ENCODE measurements around the gene EIF2B2. TPM values are rescaled to one million over a fixed set of nuclear protein-coding genes. Genes with fewer than 3 reads are reported as not detected.
"Not testable (repeated sequence)": the region's sequence is repeated elsewhere in the genome, so short reads cannot be mapped to it uniquely, and the experiment has no call there.

Gene EIF2B2
- total and polyA plus RNA-seq, 2 experiments from 2014 or later = 40.6 to 50.2 TPM

- H3K4me1 ChIP-seq (ENCODE audit: insufficient read depth) = no peaks in the 10 kb centered on the region
- WGBS, 2 experiments (ENCODE audit: low coverage in 1 of 2, low lambda C conversion rate in 2 of 2, missing lambda C conversion rate in 2 of 2) = 92 to 96% methylated on average over 4 of the region's 4 CpGs
- H3K9me3 ChIP-seq (ENCODE audit: low read depth) = no peaks in the 10 kb centered on the region
- H3K27ac ChIP-seq = no peak overlapping the region
- H3K36me3 ChIP-seq (ENCODE audit: low read depth) = no peaks in the 10 kb centered on the region
- H4K20me1 ChIP-seq (ENCODE audit: insufficient read depth) = no peaks in the 10 kb centered on the region
- H3K79me2 ChIP-seq (ENCODE audit: insufficient read depth) = no peaks in the 10 kb centered on the region
- no peak overlapping the region for H3K9ac ChIP-seq
- 0 out of 2 replicates have a peak, but pooled peaks cover 4% of the 10 kb centered on the region for H3F3A ChIP-seq (ENCODE audit: insufficient read depth)
- no peaks in the 10 kb centered on the region for H3K27me3 ChIP-seq (replicated peaks; ENCODE audit: insufficient read depth)
- DNase-seq = peak; percentile 68
- in situ Hi-C loops (cut with MboI) = no loop called here
- no peaks in the 10 kb centered on the region for H3K9me2 ChIP-seq (ENCODE audit: insufficient read depth)
- no peak overlapping the region for H2AFZ ChIP-seq
- TF ChIP-seq EZH2phosphoT487 (IDR thresholded peaks at IDR 0.05; ENCODE audit: insufficient read depth, low read depth) = no peak
- no peak for TF ChIP-seq EZH2 (IDR thresholded peaks at IDR 0.05; ENCODE audit: insufficient read depth, poor library complexity, severe bottlenecking)
- no peak overlapping the region for H3K4me2 ChIP-seq (ENCODE audit: unreplicated experiment)
- no peak overlapping the region for H3K4me3 ChIP-seq
Measured at GRCh38 chr14:74988131-74988530, 14.6 kb upstream of the EIF2B2 start.

- Histone ChIP-seq H3K9me3 (ENCODE audit: low read depth) (no peaks in the 10 kb centered on the region), H3K9me2 (ENCODE audit: insufficient read depth) (no peaks in the 10 kb centered on the region), H3K79me2 (ENCODE audit: insufficient read depth) (no peaks in the 10 kb centered on the region), H3K4me2 (ENCODE audit: unreplicated experiment) (no peak overlapping the region), H3K4me1 (ENCODE audit: insufficient read depth) (no peaks in the 10 kb centered on the region), H3K27me3 (replicated peaks; ENCODE audit: insufficient read depth) (no peaks in the 10 kb centered on the region), H3K27ac (no peak overlapping the region), H3K36me3 (ENCODE audit: low read depth) (no peaks in the 10 kb centered on the region), H3F3A (ENCODE audit: insufficient read depth) (0 out of 2 replicates have a peak, but pooled peaks cover 4% of the 10 kb centered on the region), H3K9ac (no peak overlapping the region), H2AFZ (no peak overlapping the region), H3K4me3 (no peak overlapping the region), H4K20me1 (ENCODE audit: insufficient read depth) (no peaks in the 10 kb centered on the region)
- no peak for DNase-seq
- TF ChIP-seq EZH2 (IDR thresholded peaks at IDR 0.05; ENCODE audit: insufficient read depth, poor library complexity, severe bottlenecking) (no peak), EZH2phosphoT487 (IDR thresholded peaks at IDR 0.05; ENCODE audit: insufficient read depth, low read depth) (no peak)
- WGBS, 2 experiments (ENCODE audit: low coverage in 1 of 2, low lambda C conversion rate in 2 of 2, missing lambda C conversion rate in 2 of 2) = 85 to 97% methylated on average over 1 of the region's 1 CpG
- in situ Hi-C loops (cut with MboI) = no loop called here
Measured at GRCh38 chr14:74988993-74989392, 13.7 kb upstream of the EIF2B2 start.

GRCh38 chr14:74994182-74994581 is 8.5 kb upstream of the EIF2B2 start:
- H3K27me3 ChIP-seq (replicated peaks; ENCODE audit: insufficient read depth); H3K4me1 ChIP-seq (ENCODE audit: insufficient read depth); H3K9ac ChIP-seq; H3K9me2 ChIP-seq (ENCODE audit: insufficient read depth); H2AFZ ChIP-seq; H3K9me3 ChIP-seq (ENCODE audit: low read depth); H3F3A ChIP-seq (ENCODE audit: insufficient read depth); DNase-seq; H3K27ac ChIP-seq; in situ Hi-C loops (cut with MboI); H3K79me2 ChIP-seq (ENCODE audit: insufficient read depth); H3K4me3 ChIP-seq; H3K36me3 ChIP-seq (ENCODE audit: low read depth); H3K4me2 ChIP-seq (ENCODE audit: unreplicated experiment); H4K20me1 ChIP-seq (ENCODE audit: insufficient read depth): not testable (repeated sequence)
- WGBS, 2 experiments (ENCODE audit: low coverage in 1 of 2, low lambda C conversion rate in 2 of 2, missing lambda C conversion rate in 2 of 2) = 87 to 91% methylated on average over 14 to 20 of the region's 28 CpGs

DNA sequence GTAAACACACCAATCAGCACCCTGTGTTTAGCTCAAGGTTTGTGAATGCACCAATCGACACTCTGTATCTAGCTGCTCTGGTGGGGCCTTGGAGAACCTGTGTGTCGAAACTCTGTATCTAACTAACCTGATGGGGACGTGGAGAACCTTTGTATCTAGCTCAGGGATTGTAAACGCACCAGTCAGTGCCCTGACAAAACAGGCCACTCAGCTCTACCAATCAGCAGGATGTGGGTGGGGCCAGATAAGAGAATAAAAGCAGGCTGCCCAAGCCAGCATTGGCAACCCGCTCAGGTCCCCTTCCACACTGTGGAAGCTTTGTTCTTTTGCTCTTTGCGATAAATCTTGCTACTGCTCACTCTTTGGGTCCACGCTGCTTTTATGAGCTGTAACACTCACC is 6.9 kb upstream of the EIF2B2 start:
- H3K79me2 ChIP-seq (ENCODE audit: insufficient read depth); H2AFZ ChIP-seq; H3K4me2 ChIP-seq (ENCODE audit: unreplicated experiment); DNase-seq; in situ Hi-C loops (cut with MboI); H3K9me2 ChIP-seq (ENCODE audit: insufficient read depth); H3K27me3 ChIP-seq (replicated peaks; ENCODE audit: insufficient read depth); H3K36me3 ChIP-seq (ENCODE audit: low read depth); H3K27ac ChIP-seq; H3K9ac ChIP-seq; H3K4me1 ChIP-seq (ENCODE audit: insufficient read depth); H4K20me1 ChIP-seq (ENCODE audit: insufficient read depth); H3K9me3 ChIP-seq (ENCODE audit: low read depth); H3F3A ChIP-seq (ENCODE audit: insufficient read depth); H3K4me3 ChIP-seq: not testable (repeated sequence)
- 82 to 91% methylated on average over 6 of the region's 7 CpGs for WGBS, 2 experiments (ENCODE audit: low coverage in 1 of 2, low lambda C conversion rate in 2 of 2, missing lambda C conversion rate in 2 of 2)

DNA sequence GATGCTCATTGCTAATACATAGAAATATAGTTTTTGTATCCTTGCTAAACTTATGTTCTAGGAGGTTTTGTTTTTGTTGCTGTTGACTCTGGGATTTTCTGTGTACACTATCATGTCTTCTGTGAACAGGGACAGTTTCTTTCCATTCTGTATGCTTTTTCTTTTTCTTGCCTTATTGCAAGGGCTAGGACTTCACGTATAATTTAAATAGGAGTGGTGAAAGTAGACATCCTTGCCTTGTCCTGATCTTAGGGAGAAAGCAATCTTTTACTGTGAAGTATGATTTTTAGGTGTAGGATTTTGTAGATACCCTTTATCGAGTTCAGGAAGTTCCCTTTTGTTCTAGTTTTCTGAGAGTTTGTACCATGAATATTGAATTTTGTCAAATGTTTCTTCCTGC is 1.5 kb upstream of the EIF2B2 start:
- no peak overlapping the region for H3K9ac ChIP-seq
- DNase-seq = no peak
- no peaks in the 10 kb centered on the region for H3K9me3 ChIP-seq (ENCODE audit: low read depth)
- TF ChIP-seq EZH2phosphoT487 (IDR thresholded peaks at IDR 0.05; ENCODE audit: insufficient read depth, low read depth) (no peak), EZH2 (IDR thresholded peaks at IDR 0.05; ENCODE audit: insufficient read depth, poor library complexity, severe bottlenecking) (no peak)
- WGBS, 2 experiments (ENCODE audit: low coverage in 1 of 2, low lambda C conversion rate in 2 of 2, missing lambda C conversion rate in 2 of 2) = 65 to 74% methylated on average over 2 of the region's 2 CpGs
- no peaks in the 10 kb centered on the region for H3K27me3 ChIP-seq (replicated peaks; ENCODE audit: insufficient read depth)
- H3K9me2 ChIP-seq (ENCODE audit: insufficient read depth) = no peaks in the 10 kb centered on the region
- in situ Hi-C loops (cut with MboI) = no loop called here
- no peaks in the 10 kb centered on the region for H4K20me1 ChIP-seq (ENCODE audit: insufficient read depth)
- H3F3A ChIP-seq (ENCODE audit: insufficient read depth) = no peaks in the 10 kb centered on the region; the same call in 1 of the 2 replicates
- peaks cover 10% of the 10 kb centered on the region for H3K4me1 ChIP-seq (ENCODE audit: insufficient read depth)
- no peak overlapping the region for H3K27ac ChIP-seq
- peaks cover 35% of the 10 kb centered on the region for H3K79me2 ChIP-seq (ENCODE audit: insufficient read depth)
- H3K4me2 ChIP-seq (ENCODE audit: unreplicated experiment) = no peak overlapping the region
- no peak overlapping the region for H3K4me3 ChIP-seq
- H3K36me3 ChIP-seq (ENCODE audit: low read depth) = peaks cover 16% of the 10 kb centered on the region; the same call in 1 of the 2 replicates
- H2AFZ ChIP-seq = no peak overlapping the region
